ENCODE results near the gene OSTN. TPM values are rescaled to one million over a fixed set of nuclear protein-coding genes. Genes with fewer than 3 reads are reported as not detected.
"Not testable (repeated sequence)": the region's sequence is repeated elsewhere in the genome, so short reads cannot be mapped to it uniquely, and the experiment has no call there.

The OSTN gene
- polyA plus RNA-seq, 1 of the 3 experiments (the other 2 are of a cell fraction): 0.02 TPM

GRCh38 chr3:191192270-191192669, 6.8 kb upstream of the OSTN start:
- CTCF ChIA-PET: interaction anchor here (0.6 kb wide), 1 partner anchor 56 kb away, joined by 3 read pairs; no protein-coding TSS in a partner anchor
- H3K36me3 ChIP-seq (replicated peaks in 1 of 2; ENCODE audit: control insufficient read depth in 1 of 2, insufficient read depth in 2 of 2, low read length in 1 of 2); H3K4me1 ChIP-seq (ENCODE audit: control insufficient read depth in 1 of 2, insufficient read depth in 2 of 2, low read depth in 1 of 2, low read length in 1 of 2); H3K9me2 ChIP-seq; H3K9ac ChIP-seq; H3K27me3 ChIP-seq (ENCODE audit: insufficient read depth); H4K20me1 ChIP-seq (ENCODE audit: insufficient read depth); DNase-seq; H3K4me2 ChIP-seq; H3K4me3 ChIP-seq (ENCODE audit: low read depth in 2 of 2, low read length in 1 of 2); H2AFZ ChIP-seq (ENCODE audit: low read depth); H3F3A ChIP-seq (replicated peaks; ENCODE audit: insufficient read depth); POLR2A ChIA-PET; H3K79me2 ChIP-seq (ENCODE audit: insufficient read depth); H3K9me3 ChIP-seq; H3K27ac ChIP-seq (ENCODE audit: low read depth in 2 of 2, low read length in 1 of 2): not testable (repeated sequence)
- WGBS (ENCODE audit: low lambda C conversion rate): 33% methylated on average over 4 of the region's 4 CpGs

GRCh38 chr3:191192941-191193340, 6.1 kb upstream of the OSTN start:
- Histone ChIP-seq H3K9me3 (no peaks in the 10 kb centered on the region), H3K79me2 (ENCODE audit: insufficient read depth) (no peaks in the 10 kb centered on the region), H3K9me2 (no peaks in the 10 kb centered on the region), H3K4me2 (no peak overlapping the region), H3K9ac (no peak overlapping the region), H3K4me3 (ENCODE audit: low read depth in 2 of 2, low read length in 1 of 2) (no peak overlapping the region), H3K4me1 (ENCODE audit: control insufficient read depth in 1 of 2, insufficient read depth in 2 of 2, low read depth in 1 of 2, low read length in 1 of 2) (no peaks in the 10 kb centered on the region), H4K20me1 (ENCODE audit: insufficient read depth) (no peaks in the 10 kb centered on the region), H3F3A (replicated peaks; ENCODE audit: insufficient read depth) (peaks cover 3% of the 10 kb centered on the region), H2AFZ (ENCODE audit: low read depth) (no peak overlapping the region), H3K27me3 (ENCODE audit: insufficient read depth) (no peaks in the 10 kb centered on the region; the same call in 1 of the 2 replicates), H3K27ac (ENCODE audit: low read depth in 2 of 2, low read length in 1 of 2) (no peak overlapping the region), H3K36me3 (replicated peaks in 1 of 2; ENCODE audit: control insufficient read depth in 1 of 2, insufficient read depth in 2 of 2, low read length in 1 of 2) (no peaks in the 10 kb centered on the region)
- ChIA-PET POLR2A (no interaction called here), CTCF (no interaction called here)
- no peak for DNase-seq
- TF ChIP-seq, protein P1, sequence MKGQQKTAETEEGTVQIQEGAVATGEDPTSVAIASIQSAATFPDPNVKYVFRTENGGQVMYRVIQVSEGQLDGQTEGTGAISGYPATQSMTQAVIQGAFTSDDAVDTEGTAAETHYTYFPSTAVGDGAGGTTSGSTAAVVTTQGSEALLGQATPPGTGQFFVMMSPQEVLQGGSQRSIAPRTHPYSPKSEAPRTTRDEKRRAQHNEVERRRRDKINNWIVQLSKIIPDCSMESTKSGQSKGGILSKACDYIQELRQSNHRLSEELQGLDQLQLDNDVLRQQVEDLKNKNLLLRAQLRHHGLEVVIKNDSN (IDR thresholded peaks at IDR 0.05; ENCODE audit: borderline replicate concordance, low read depth): no peak
- TF ChIP-seq RXRA (IDR thresholded peaks at IDR 0.05; ENCODE audit: borderline replicate concordance, low read depth) (no peak), USF2 (IDR thresholded peaks at IDR 0.05; ENCODE audit: borderline replicate concordance, low read depth, low read length) (no peak), CHD2 (IDR thresholded peaks at IDR 0.05; ENCODE audit: low read length, partially characterized antibody) (no peak), SIN3A (IDR thresholded peaks at IDR 0.05; ENCODE audit: borderline replicate concordance, low read depth, low read length) (no peak)
- TF ChIP-seq, protein P2, sequence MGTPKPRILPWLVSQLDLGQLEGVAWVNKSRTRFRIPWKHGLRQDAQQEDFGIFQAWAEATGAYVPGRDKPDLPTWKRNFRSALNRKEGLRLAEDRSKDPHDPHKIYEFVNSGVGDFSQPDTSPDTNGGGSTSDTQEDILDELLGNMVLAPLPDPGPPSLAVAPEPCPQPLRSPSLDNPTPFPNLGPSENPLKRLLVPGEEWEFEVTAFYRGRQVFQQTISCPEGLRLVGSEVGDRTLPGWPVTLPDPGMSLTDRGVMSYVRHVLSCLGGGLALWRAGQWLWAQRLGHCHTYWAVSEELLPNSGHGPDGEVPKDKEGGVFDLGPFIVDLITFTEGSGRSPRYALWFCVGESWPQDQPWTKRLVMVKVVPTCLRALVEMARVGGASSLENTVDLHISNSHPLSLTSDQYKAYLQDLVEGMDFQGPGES (IDR thresholded peaks at IDR 0.05; ENCODE audit: low read depth, low read length): no peak

DNA sequence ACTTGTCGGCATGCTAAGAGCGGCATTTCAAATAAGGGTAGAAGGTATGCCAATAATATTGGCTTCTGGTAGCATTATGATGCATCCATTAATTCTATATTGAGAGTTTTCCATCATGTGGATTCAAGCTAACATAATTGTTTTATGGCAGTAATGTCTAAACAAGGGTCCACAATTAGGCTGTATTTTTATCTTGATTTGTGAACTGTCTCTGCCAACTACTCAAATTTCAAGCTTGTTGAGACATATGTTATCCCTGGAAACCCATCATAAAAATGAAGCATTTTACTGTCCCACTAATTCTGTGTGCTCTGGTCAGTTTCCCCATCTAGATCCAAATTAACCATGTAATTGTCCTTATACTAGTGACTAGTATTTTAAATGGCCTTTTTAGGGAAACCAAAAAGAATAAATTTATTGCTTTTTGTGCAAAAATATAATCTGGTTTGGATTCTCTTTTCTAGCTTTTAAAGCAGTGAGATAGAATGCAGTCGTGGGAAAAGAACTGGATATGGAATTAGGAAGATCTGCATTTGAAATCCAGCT, 1.2 kb upstream of the OSTN start:
- POLR2A ChIA-PET: no interaction called here
- DNase-seq: no peak
- H3K9ac ChIP-seq: no peak overlapping the region
- H3K4me2 ChIP-seq: no peak overlapping the region
- H2AFZ ChIP-seq (ENCODE audit: low read depth): no peak overlapping the region
- CTCF ChIA-PET: no interaction called here
- no peaks in the 10 kb centered on the region for H3K79me2 ChIP-seq (ENCODE audit: insufficient read depth)
- no peaks in the 10 kb centered on the region for H3K36me3 ChIP-seq (replicated peaks in 1 of 2; ENCODE audit: control insufficient read depth in 1 of 2, insufficient read depth in 2 of 2, low read length in 1 of 2)
- H3F3A ChIP-seq (replicated peaks; ENCODE audit: insufficient read depth): peaks cover 3% of the 10 kb centered on the region
- peaks cover 12% of the 10 kb centered on the region; the same call in 1 of the 2 replicates for H3K27me3 ChIP-seq (ENCODE audit: insufficient read depth)
- no peaks in the 10 kb centered on the region for H3K9me3 ChIP-seq
- H3K4me3 ChIP-seq (ENCODE audit: low read depth in 2 of 2, low read length in 1 of 2): no peak overlapping the region
- H3K4me1 ChIP-seq (ENCODE audit: control insufficient read depth in 1 of 2, insufficient read depth in 2 of 2, low read depth in 1 of 2, low read length in 1 of 2): no peaks in the 10 kb centered on the region; a peak in 1 of 4 replicates
- 26% methylated on average over 3 of the region's 3 CpGs for WGBS (ENCODE audit: low lambda C conversion rate)
- H3K27ac ChIP-seq (ENCODE audit: low read depth in 2 of 2, low read length in 1 of 2): no peak overlapping the region
- no peaks in the 10 kb centered on the region for H4K20me1 ChIP-seq (ENCODE audit: insufficient read depth)
- H3K9me2 ChIP-seq: no peaks in the 10 kb centered on the region
- TF ChIP-seq EZH2phosphoT487 (IDR thresholded peaks at IDR 0.05; ENCODE audit: borderline replicate concordance, low read depth) (no peak), USF2 (IDR thresholded peaks at IDR 0.05; ENCODE audit: borderline replicate concordance, low read depth, low read length) (no peak), SMC3 (IDR thresholded peaks at IDR 0.05; ENCODE audit: low read depth, low read length) (no peak), MXI1 (IDR thresholded peaks at IDR 0.05; ENCODE audit: low read depth, low read length) (no peak), MEF2A (IDR thresholded peaks at IDR 0.05; ENCODE audit: borderline replicate concordance, low read depth) (no peak), RFX5 (IDR thresholded peaks at IDR 0.05; ENCODE audit: low read length) (no peak), PBX3 (IDR thresholded peaks at IDR 0.05) (no peak), RAD21 (IDR thresholded peaks at IDR 0.05; ENCODE audit: low read length) (no peak)
- TF ChIP-seq, protein P3, sequence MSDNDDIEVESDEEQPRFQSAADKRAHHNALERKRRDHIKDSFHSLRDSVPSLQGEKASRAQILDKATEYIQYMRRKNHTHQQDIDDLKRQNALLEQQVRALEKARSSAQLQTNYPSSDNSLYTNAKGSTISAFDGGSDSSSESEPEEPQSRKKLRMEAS (IDR thresholded peaks at IDR 0.05; ENCODE audit: low read depth): no peak
- TF ChIP-seq, protein P2 (IDR thresholded peaks at IDR 0.05; ENCODE audit: low read depth, low read length): no peak
